ENCODE results near the gene OR52E8. TPM values are rescaled to one million over a fixed set of nuclear protein-coding genes. Genes with fewer than 3 reads are reported as not detected.

Gene OR52E8
- total and polyA plus RNA-seq, 2 experiments from 2014 or later, result not detected

- no peak overlapping the region for H3K27ac ChIP-seq
- H3K9me3 ChIP-seq (ENCODE audit: low read depth), result no peaks in the 10 kb centered on the region
- no peaks in the 10 kb centered on the region for H3K27me3 ChIP-seq
- no peak overlapping the region for H3K4me3 ChIP-seq
- H4K20me1 ChIP-seq (ENCODE audit: insufficient read depth, poor library complexity, severe bottlenecking), result no peaks in the 10 kb centered on the region
- no peaks in the 10 kb centered on the region for H3K36me3 ChIP-seq (replicated peaks; ENCODE audit: insufficient read depth, low read depth)
- H3K4me1 ChIP-seq (ENCODE audit: insufficient read depth), result no peaks in the 10 kb centered on the region
- DNase-seq (ENCODE audit: low spot score), result no peak
- no peak overlapping the region for H3K4me2 ChIP-seq
- 96% methylated on average over 2 of the region's 2 CpGs for WGBS (ENCODE audit: low lambda C conversion rate, missing lambda C conversion rate)
- H3K79me2 ChIP-seq, result no peaks in the 10 kb centered on the region
- no peaks in the 10 kb centered on the region for H3K9me2 ChIP-seq (replicated peaks; ENCODE audit: insufficient read depth)
- H2AFZ ChIP-seq, result no peak overlapping the region
- TF ChIP-seq EZH2phosphoT487 (IDR thresholded peaks at IDR 0.05; ENCODE audit: low read depth, severe bottlenecking, unreplicated experiment) (no peak), EZH2 (IDR thresholded peaks at IDR 0.05; ENCODE audit: borderline replicate concordance) (no peak)
- TF ChIP-seq, protein P1, sequence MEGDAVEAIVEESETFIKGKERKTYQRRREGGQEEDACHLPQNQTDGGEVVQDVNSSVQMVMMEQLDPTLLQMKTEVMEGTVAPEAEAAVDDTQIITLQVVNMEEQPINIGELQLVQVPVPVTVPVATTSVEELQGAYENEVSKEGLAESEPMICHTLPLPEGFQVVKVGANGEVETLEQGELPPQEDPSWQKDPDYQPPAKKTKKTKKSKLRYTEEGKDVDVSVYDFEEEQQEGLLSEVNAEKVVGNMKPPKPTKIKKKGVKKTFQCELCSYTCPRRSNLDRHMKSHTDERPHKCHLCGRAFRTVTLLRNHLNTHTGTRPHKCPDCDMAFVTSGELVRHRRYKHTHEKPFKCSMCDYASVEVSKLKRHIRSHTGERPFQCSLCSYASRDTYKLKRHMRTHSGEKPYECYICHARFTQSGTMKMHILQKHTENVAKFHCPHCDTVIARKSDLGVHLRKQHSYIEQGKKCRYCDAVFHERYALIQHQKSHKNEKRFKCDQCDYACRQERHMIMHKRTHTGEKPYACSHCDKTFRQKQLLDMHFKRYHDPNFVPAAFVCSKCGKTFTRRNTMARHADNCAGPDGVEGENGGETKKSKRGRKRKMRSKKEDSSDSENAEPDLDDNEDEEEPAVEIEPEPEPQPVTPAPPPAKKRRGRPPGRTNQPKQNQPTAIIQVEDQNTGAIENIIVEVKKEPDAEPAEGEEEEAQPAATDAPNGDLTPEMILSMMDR (IDR thresholded peaks at IDR 0.05; ENCODE audit: poor library complexity), result no peak
Observed at GRCh38 chr11:5837695-5838094, 19.8 kb downstream of the OR52E8 start.

GRCh38 chr11:5833446-5833845, 24.0 kb downstream of the OR52E8 start:
- H3K9me3 ChIP-seq (ENCODE audit: low read depth), result no peaks in the 10 kb centered on the region
- H3K36me3 ChIP-seq (replicated peaks; ENCODE audit: insufficient read depth, low read depth), result no peaks in the 10 kb centered on the region
- no peak for DNase-seq (ENCODE audit: low spot score)
- H2AFZ ChIP-seq, result no peak overlapping the region
- H3K9me2 ChIP-seq (replicated peaks; ENCODE audit: insufficient read depth), result no peaks in the 10 kb centered on the region
- no peak overlapping the region for H3K27ac ChIP-seq
- no peak overlapping the region for H3K4me2 ChIP-seq
- no peaks in the 10 kb centered on the region for H4K20me1 ChIP-seq (ENCODE audit: insufficient read depth, poor library complexity, severe bottlenecking)
- H3K4me3 ChIP-seq, result no peak overlapping the region
- WGBS (ENCODE audit: low lambda C conversion rate, missing lambda C conversion rate), result 73% methylated on average over 2 of the region's 2 CpGs
- TF ChIP-seq, protein P1 (IDR thresholded peaks at IDR 0.05; ENCODE audit: poor library complexity), result no peak
- TF ChIP-seq EZH2phosphoT487 (IDR thresholded peaks at IDR 0.05; ENCODE audit: low read depth, severe bottlenecking, unreplicated experiment), result no peak
- no peak for TF ChIP-seq EZH2 (IDR thresholded peaks at IDR 0.05; ENCODE audit: borderline replicate concordance)
- H3K4me1 ChIP-seq (ENCODE audit: insufficient read depth), result no peaks in the 10 kb centered on the region
- H3K27me3 ChIP-seq, result no peaks in the 10 kb centered on the region
- no peaks in the 10 kb centered on the region for H3K79me2 ChIP-seq

- 49% methylated on average over 6 of the region's 6 CpGs for WGBS (ENCODE audit: low lambda C conversion rate, missing lambda C conversion rate)
Observed at GRCh38 chr11:5831196-5831829, 26.2 kb downstream of the OR52E8 start.

More at GRCh38 chr11:5831196-5831829, 26.2 kb downstream of the OR52E8 start:
- no peaks in the 10 kb centered on the region for H3K9me2 ChIP-seq (replicated peaks; ENCODE audit: insufficient read depth)
- H3K4me1 ChIP-seq (ENCODE audit: insufficient read depth), result no peaks in the 10 kb centered on the region
- H3K79me2 ChIP-seq, result no peaks in the 10 kb centered on the region
- no peak overlapping the region for H3K4me3 ChIP-seq
- no peak overlapping the region for H2AFZ ChIP-seq
- TF ChIP-seq, protein P1 (IDR thresholded peaks at IDR 0.05; ENCODE audit: poor library complexity), result no peak
- no peak for TF ChIP-seq EZH2phosphoT487 (IDR thresholded peaks at IDR 0.05; ENCODE audit: low read depth, severe bottlenecking, unreplicated experiment)
- no peak for TF ChIP-seq EZH2 (IDR thresholded peaks at IDR 0.05; ENCODE audit: borderline replicate concordance)
- no peak overlapping the region for H3K27ac ChIP-seq
- no peaks in the 10 kb centered on the region for H4K20me1 ChIP-seq (ENCODE audit: insufficient read depth, poor library complexity, severe bottlenecking)
- no peaks in the 10 kb centered on the region for H3K9me3 ChIP-seq (ENCODE audit: low read depth)
- H3K27me3 ChIP-seq, result no peaks in the 10 kb centered on the region
- H3K36me3 ChIP-seq (replicated peaks; ENCODE audit: insufficient read depth, low read depth), result no peaks in the 10 kb centered on the region
- no peak overlapping the region for H3K4me2 ChIP-seq
- DNase-seq (ENCODE audit: low spot score), result no peak
